ENCODE data around the gene WTIP. TPM values are rescaled to one million over a fixed set of nuclear protein-coding genes. Genes with fewer than 3 reads are reported as not detected.

Gene WTIP
- total RNA-seq, 1 donor from 2014 or later = 15.1 TPM

GRCh38 chr19:34487651-34488051, 6.1 kb downstream of the WTIP start:
- TF ChIP-seq, protein P1, sequence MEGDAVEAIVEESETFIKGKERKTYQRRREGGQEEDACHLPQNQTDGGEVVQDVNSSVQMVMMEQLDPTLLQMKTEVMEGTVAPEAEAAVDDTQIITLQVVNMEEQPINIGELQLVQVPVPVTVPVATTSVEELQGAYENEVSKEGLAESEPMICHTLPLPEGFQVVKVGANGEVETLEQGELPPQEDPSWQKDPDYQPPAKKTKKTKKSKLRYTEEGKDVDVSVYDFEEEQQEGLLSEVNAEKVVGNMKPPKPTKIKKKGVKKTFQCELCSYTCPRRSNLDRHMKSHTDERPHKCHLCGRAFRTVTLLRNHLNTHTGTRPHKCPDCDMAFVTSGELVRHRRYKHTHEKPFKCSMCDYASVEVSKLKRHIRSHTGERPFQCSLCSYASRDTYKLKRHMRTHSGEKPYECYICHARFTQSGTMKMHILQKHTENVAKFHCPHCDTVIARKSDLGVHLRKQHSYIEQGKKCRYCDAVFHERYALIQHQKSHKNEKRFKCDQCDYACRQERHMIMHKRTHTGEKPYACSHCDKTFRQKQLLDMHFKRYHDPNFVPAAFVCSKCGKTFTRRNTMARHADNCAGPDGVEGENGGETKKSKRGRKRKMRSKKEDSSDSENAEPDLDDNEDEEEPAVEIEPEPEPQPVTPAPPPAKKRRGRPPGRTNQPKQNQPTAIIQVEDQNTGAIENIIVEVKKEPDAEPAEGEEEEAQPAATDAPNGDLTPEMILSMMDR (conservative IDR thresholded peaks at IDR 0.05) = no peak
- Mint-ChIP-seq H3K27ac (ENCODE audit: unreplicated experiment) (peak overlapping the region; percentile 60), H3K36me3 (ENCODE audit: low read depth) (no peaks in the 10 kb centered on the region), H3K9me3 (no peaks in the 10 kb centered on the region), H3K27me3 (ENCODE audit: low read depth) (peaks cover 5% of the 10 kb centered on the region), H3K4me1 (peaks cover 19% of the 10 kb centered on the region), H3K4me3 (no peak overlapping the region)
- DNase-seq (ENCODE audit: low read depth, low spot score) = no peak

DNA sequence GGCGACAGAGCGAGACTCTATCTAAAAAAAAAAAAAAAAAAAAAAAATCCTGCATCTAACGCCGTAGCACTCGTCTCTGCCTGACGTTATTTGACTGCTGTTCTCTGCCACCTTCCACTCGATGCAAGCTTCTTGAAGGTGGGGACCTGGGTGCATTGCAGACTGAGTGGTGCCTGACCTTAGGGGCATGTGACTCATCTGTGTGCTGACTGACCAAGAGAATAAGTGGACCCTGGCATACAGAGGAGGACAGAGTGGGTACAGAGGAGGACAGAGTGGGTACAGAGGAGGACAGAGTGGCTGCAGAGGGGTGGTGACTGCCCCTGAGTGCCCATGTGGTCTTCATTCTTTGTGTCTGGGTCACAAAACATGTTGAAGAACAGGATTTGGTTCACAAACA, 7.6 kb downstream of the WTIP start:
- Mint-ChIP-seq H3K27me3 (ENCODE audit: low read depth) (no peaks in the 10 kb centered on the region), H3K36me3 (ENCODE audit: low read depth) (no peaks in the 10 kb centered on the region), H3K9me3 (no peaks in the 10 kb centered on the region), H3K4me3 (no peak overlapping the region), H3K27ac (ENCODE audit: unreplicated experiment) (peak overlapping the region; percentile 75), H3K4me1 (peaks cover 8% of the 10 kb centered on the region)
- no peak for DNase-seq (ENCODE audit: low read depth, low spot score)
- TF ChIP-seq, protein P1 (conservative IDR thresholded peaks at IDR 0.05) = no peak

GRCh38 chr19:34490141-34490766, 8.7 kb downstream of the WTIP start:
- Mint-ChIP-seq H3K4me1 (peaks cover 8% of the 10 kb centered on the region), H3K27me3 (ENCODE audit: low read depth) (no peaks in the 10 kb centered on the region), H3K4me3 (no peak overlapping the region), H3K27ac (ENCODE audit: unreplicated experiment) (no peak overlapping the region), H3K36me3 (ENCODE audit: low read depth) (no peaks in the 10 kb centered on the region), H3K9me3 (no peaks in the 10 kb centered on the region)
- TF ChIP-seq, protein P1 (conservative IDR thresholded peaks at IDR 0.05) = no peak
- DNase-seq (ENCODE audit: low read depth, low spot score) = no peak

- Mint-ChIP-seq H3K4me1 (no peaks in the 10 kb centered on the region), H3K27ac (ENCODE audit: unreplicated experiment) (no peak overlapping the region), H3K36me3 (ENCODE audit: low read depth) (no peaks in the 10 kb centered on the region), H3K9me3 (no peaks in the 10 kb centered on the region), H3K4me3 (no peak overlapping the region), H3K27me3 (ENCODE audit: low read depth) (no peaks in the 10 kb centered on the region)
- DNase-seq (ENCODE audit: low read depth, low spot score) = no peak
- TF ChIP-seq, protein P1 (conservative IDR thresholded peaks at IDR 0.05) = no peak
Observed at GRCh38 chr19:34493038-34493648, 11.6 kb downstream of the WTIP start.

DNA sequence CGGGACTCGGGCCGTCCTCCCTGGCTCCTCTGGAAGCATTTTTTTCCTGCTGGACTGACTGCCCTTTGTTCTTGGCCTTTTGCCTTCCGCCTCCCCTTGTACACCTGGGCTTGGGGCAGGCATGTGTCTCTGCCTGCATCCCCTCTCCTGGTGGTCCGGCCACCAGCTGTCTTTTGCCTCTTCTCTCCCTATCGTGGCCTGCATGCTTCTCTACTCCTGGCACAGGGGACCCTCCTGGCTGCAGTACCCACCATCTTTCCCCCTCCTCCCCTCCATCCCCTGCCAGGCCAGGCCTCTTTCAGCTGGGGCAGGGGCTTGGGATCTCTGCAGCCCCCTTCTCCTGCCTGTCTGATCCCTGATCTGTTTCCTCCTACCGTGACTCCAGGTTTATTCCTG, 12.1 kb downstream of the WTIP start:
- Mint-ChIP-seq H3K36me3 (ENCODE audit: low read depth) (no peaks in the 10 kb centered on the region), H3K27me3 (ENCODE audit: low read depth) (no peaks in the 10 kb centered on the region), H3K4me3 (no peak overlapping the region), H3K4me1 (no peaks in the 10 kb centered on the region), H3K27ac (ENCODE audit: unreplicated experiment) (no peak overlapping the region), H3K9me3 (no peaks in the 10 kb centered on the region)
- TF ChIP-seq, protein P1 (conservative IDR thresholded peaks at IDR 0.05) = no peak
- no peak for DNase-seq (ENCODE audit: low read depth, low spot score)

Data from neural crest cell (in vitro differentiated cells).